WTC11 (cell line): ENCODE measurements around the gene ROBO2. TPM values are rescaled to one million over a fixed set of nuclear protein-coding genes. Genes with fewer than 3 reads are reported as not detected.

Experiments
- ATAC-seq: fragments of 200-7000 bp; cut with Tn5 transposase; 2 replicates; pipeline ENCODE4 v1.10.0; 2021; ENCODE audit warnings: mild to moderate bottlenecking, moderate library complexity
- CTCF ChIA-PET: fragments of 300-600 bp; sonication (Branson Sonifier 250); formaldehyde crosslinking; loops from one replicate; lab custom pipeline; 2021; ENCODE audit warnings: antibody characterized with exemption; lab: Charles Lee
- POLR2A ChIA-PET: fragments of 350-600 bp; sonication (Branson Sonifier 250); formaldehyde crosslinking; loops from one replicate; lab custom pipeline; 2021; ENCODE audit warnings: antibody characterized with exemption; lab: Charles Lee
- DNase-seq: peaks from one replicate; pipeline ENCODE4 v3.0.0; 2021; ENCODE audit warnings: low spot score
- H3K27ac Mint-ChIP-seq: 2 replicates; pipeline ENCODE4 v1.8.0; 2021; ENCODE audit warnings: mixed read lengths
- H3K27me3 Mint-ChIP-seq: 2 replicates; pipeline ENCODE4 v1.8.0; 2021; ENCODE audit warnings: low read depth, mild to moderate bottlenecking, moderate library complexity, mixed read lengths
- H3K36me3 Mint-ChIP-seq: 2 replicates; pipeline ENCODE4 v1.8.0; 2021; ENCODE audit warnings: mixed read lengths
- H3K4me1 Mint-ChIP-seq: 2 replicates; pipeline ENCODE4 v1.8.0; 2022; ENCODE audit warnings: mixed read lengths
- H3K4me3 Mint-ChIP-seq: 2 replicates; pipeline ENCODE4 v1.8.0; 2021; ENCODE audit warnings: mild to moderate bottlenecking, moderate library complexity, mixed read lengths
- H3K9me3 Mint-ChIP-seq: 2 replicates; pipeline ENCODE4 v1.8.0; 2021; ENCODE audit warnings: mixed read lengths
- E2F5 ChIP-seq: sonication (generic); formaldehyde crosslinking; IDR thresholded peaks from 2 replicates; pipeline ENCODE4 v1.8.1; 2022; ENCODE audit warnings: mild to moderate bottlenecking, moderate library complexity, missing genetic modification reagents
- ELF4 ChIP-seq: sonication (generic); formaldehyde crosslinking; IDR thresholded peaks from 2 replicates; pipeline ENCODE4 v1.8.1; 2022; ENCODE audit warnings: low read depth, mild to moderate bottlenecking, moderate library complexity, missing genetic modification reagents
- ETV6 ChIP-seq: sonication (generic); formaldehyde crosslinking; IDR thresholded peaks from 2 replicates; pipeline ENCODE4 v1.8.1; 2022; ENCODE audit warnings: mild to moderate bottlenecking, missing genetic modification reagents
- FOXK1 ChIP-seq: sonication (generic); formaldehyde crosslinking; IDR thresholded peaks from 2 replicates; pipeline ENCODE4 v1.8.0; 2022; ENCODE audit warnings: mild to moderate bottlenecking, moderate library complexity, missing genetic modification reagents
- HMGA2 ChIP-seq: fragments of 250-450 bp; sonication (Bioruptor Pico); IDR thresholded peaks from 2 replicates; pipeline ENCODE4 v1.4.0; 2021; ENCODE audit warnings: mild to moderate bottlenecking, moderate library complexity
- IRF2 ChIP-seq: sonication (generic); formaldehyde crosslinking; IDR thresholded peaks from 2 replicates; pipeline ENCODE4 v1.8.0; 2022; ENCODE audit warnings: low read depth, missing genetic modification reagents, borderline replicate concordance
- NFATC4 ChIP-seq: fragments of 250-450 bp; sonication (Bioruptor Pico); IDR thresholded peaks from 2 replicates; pipeline ENCODE4 v1.9.0; 2021; ENCODE audit warnings: mild to moderate bottlenecking
- NFE2L1 ChIP-seq: sonication (generic); formaldehyde crosslinking; IDR thresholded peaks from 2 replicates; pipeline ENCODE4 v1.8.1; 2023; ENCODE audit warnings: missing genetic modification reagents
- NFYB ChIP-seq: sonication (generic); formaldehyde crosslinking; conservative IDR thresholded peaks from 2 replicates; pipeline ENCODE4 v1.8.0; 2022; ENCODE audit warnings: low read depth, missing genetic modification reagents
- NR1H2 ChIP-seq: sonication (generic); formaldehyde crosslinking; IDR thresholded peaks from 2 replicates; pipeline ENCODE4 v1.9.0; 2021; ENCODE audit warnings: mild to moderate bottlenecking, moderate library complexity, missing genetic modification reagents
- NR3C1 ChIP-seq: sonication (generic); formaldehyde crosslinking; conservative IDR thresholded peaks from 2 replicates; pipeline ENCODE4 v1.8.1; 2023; ENCODE audit warnings: low read depth, mild to moderate bottlenecking, missing genetic modification reagents
- SMAD4 ChIP-seq: sonication (generic); formaldehyde crosslinking; IDR thresholded peaks from 2 replicates; pipeline ENCODE4 v1.8.0; 2022; ENCODE audit warnings: mild to moderate bottlenecking, missing genetic modification reagents
- USF1 ChIP-seq: sonication (generic); formaldehyde crosslinking; IDR thresholded peaks from 2 replicates; pipeline ENCODE4 v1.8.0; 2022; ENCODE audit warnings: mild to moderate bottlenecking, missing genetic modification reagents
- ZNF121 ChIP-seq: sonication (generic); formaldehyde crosslinking; IDR thresholded peaks from 2 replicates; pipeline ENCODE4 v1.8.0; 2023; ENCODE audit warnings: missing genetic modification reagents
- ZNF263 ChIP-seq: sonication (generic); formaldehyde crosslinking; IDR thresholded peaks from 2 replicates; pipeline ENCODE4 v1.8.1; 2022; ENCODE audit warnings: low read depth, mild to moderate bottlenecking, moderate library complexity, missing genetic modification reagents
- ZNF423 ChIP-seq: fragments of 250-450 bp; sonication (Bioruptor Pico); IDR thresholded peaks from 2 replicates; pipeline ENCODE4 v2.1.2; 2022; ENCODE audit warnings: mild to moderate bottlenecking, moderate library complexity
- ZSCAN18 ChIP-seq: fragments of 250-450 bp; sonication (Bioruptor Pico); IDR thresholded peaks from 2 replicates; pipeline ENCODE4 v2.1.2; 2022; ENCODE audit warnings: mild to moderate bottlenecking, moderate library complexity
- total RNA-seq: library from RNA; stranded (reverse); gene quantifications from 3 replicates; pipeline ENCODE4 v1.2.3, GENCODE V29; 2021
- TF ChIP-seq, protein P1 (sequence below): sonication (generic); formaldehyde crosslinking; IDR thresholded peaks from 2 replicates; pipeline ENCODE4 v1.8.1; 2022; ENCODE audit warnings: low read depth, missing genetic modification reagents, borderline replicate concordance
- TF ChIP-seq, protein P2 (sequence below): fragments of 250-450 bp; sonication (Bioruptor Pico); IDR thresholded peaks from 2 replicates; pipeline ENCODE4 v1.9.0; 2021; ENCODE audit warnings: mild to moderate bottlenecking

ROBO2 gene
- total RNA-seq, 1 experiment from 2014 or later, result 11.7 TPM

GRCh38 chr3:77052733-77053670 is 13.1 kb downstream of the ROBO2 start:
- TF ChIP-seq, protein P1, sequence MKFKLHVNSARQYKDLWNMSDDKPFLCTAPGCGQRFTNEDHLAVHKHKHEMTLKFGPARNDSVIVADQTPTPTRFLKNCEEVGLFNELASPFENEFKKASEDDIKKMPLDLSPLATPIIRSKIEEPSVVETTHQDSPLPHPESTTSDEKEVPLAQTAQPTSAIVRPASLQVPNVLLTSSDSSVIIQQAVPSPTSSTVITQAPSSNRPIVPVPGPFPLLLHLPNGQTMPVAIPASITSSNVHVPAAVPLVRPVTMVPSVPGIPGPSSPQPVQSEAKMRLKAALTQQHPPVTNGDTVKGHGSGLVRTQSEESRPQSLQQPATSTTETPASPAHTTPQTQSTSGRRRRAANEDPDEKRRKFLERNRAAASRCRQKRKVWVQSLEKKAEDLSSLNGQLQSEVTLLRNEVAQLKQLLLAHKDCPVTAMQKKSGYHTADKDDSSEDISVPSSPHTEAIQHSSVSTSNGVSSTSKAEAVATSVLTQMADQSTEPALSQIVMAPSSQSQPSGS (CRISPR knock-in tag), result no peak
- TF ChIP-seq ELF4 (CRISPR knock-in tag) (no peak), ZNF423 (CRISPR knock-in tag) (no peak), ZNF263 (CRISPR knock-in tag) (no peak), USF1 (no peak), IRF2 (CRISPR knock-in tag) (no peak)
- TF ChIP-seq, protein P2, sequence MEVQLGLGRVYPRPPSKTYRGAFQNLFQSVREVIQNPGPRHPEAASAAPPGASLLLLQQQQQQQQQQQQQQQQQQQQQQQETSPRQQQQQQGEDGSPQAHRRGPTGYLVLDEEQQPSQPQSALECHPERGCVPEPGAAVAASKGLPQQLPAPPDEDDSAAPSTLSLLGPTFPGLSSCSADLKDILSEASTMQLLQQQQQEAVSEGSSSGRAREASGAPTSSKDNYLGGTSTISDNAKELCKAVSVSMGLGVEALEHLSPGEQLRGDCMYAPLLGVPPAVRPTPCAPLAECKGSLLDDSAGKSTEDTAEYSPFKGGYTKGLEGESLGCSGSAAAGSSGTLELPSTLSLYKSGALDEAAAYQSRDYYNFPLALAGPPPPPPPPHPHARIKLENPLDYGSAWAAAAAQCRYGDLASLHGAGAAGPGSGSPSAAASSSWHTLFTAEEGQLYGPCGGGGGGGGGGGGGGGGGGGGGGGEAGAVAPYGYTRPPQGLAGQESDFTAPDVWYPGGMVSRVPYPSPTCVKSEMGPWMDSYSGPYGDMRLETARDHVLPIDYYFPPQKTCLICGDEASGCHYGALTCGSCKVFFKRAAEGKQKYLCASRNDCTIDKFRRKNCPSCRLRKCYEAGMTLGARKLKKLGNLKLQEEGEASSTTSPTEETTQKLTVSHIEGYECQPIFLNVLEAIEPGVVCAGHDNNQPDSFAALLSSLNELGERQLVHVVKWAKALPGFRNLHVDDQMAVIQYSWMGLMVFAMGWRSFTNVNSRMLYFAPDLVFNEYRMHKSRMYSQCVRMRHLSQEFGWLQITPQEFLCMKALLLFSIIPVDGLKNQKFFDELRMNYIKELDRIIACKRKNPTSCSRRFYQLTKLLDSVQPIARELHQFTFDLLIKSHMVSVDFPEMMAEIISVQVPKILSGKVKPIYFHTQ, result no peak
- no peaks in the 10 kb centered on the region; the same call in 1 of the 2 replicates for H3K36me3 Mint-ChIP-seq
- H3K4me1 Mint-ChIP-seq, result peaks cover 37% of the 10 kb centered on the region
- POLR2A ChIA-PET, result no interaction called here
- ATAC-seq, result no peak
- H3K27me3 Mint-ChIP-seq, result no peaks in the 10 kb centered on the region
- peak overlapping the region; percentile 52 for H3K27ac Mint-ChIP-seq
- H3K4me3 Mint-ChIP-seq, result no peak overlapping the region
- no peak for DNase-seq
- CTCF ChIA-PET, result no interaction called here
- peaks cover 7% of the 10 kb centered on the region for H3K9me3 Mint-ChIP-seq

GRCh38 chr3:77053795-77054194 is 13.9 kb downstream of the ROBO2 start:
- Mint-ChIP-seq H3K27ac (no peak overlapping the region), H3K4me1 (peaks cover 37% of the 10 kb centered on the region), H3K27me3 (no peaks in the 10 kb centered on the region), H3K9me3 (peaks cover 7% of the 10 kb centered on the region)
- DNase-seq, result no peak
- no peak for ATAC-seq
- CTCF ChIA-PET, result no interaction called here
- POLR2A ChIA-PET, result no interaction called here
- no peak for TF ChIP-seq HMGA2 (CRISPR knock-in tag)
- TF ChIP-seq, all 79 proteins: peak for 0
- Mint-ChIP-seq H3K36me3 (no peaks in the 10 kb centered on the region; the same call in 1 of the 2 replicates), H3K4me3 (no peak overlapping the region)

DNA sequence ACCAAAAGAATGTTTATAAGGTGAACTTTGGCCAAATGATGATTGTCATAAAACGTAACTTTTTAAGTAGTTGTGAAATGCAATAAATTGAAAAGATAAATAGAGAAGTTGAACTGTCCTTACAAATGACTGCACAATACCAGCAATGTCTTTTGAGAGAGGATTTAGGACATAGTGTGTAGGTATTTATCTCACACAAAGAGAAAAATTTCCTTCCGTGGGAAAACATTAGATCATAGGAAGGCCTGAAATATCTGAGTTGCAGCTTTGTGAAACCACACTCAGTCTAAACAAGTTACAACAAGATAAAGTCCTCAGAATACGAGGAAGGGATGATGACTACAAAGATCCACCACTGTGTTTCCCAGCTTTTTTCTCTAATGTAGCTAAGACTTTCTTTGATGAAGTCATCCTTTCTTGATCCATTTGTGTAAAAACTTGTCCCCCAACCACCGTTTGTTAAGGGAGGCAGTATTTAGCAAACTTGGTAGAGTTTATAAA is 16.0 kb downstream of the ROBO2 start:
- POLR2A ChIA-PET, result no interaction called here
- no peak for DNase-seq
- Mint-ChIP-seq H3K4me3 (no peak overlapping the region), H3K27ac (no peak overlapping the region), H3K9me3 (peaks cover 7% of the 10 kb centered on the region), H3K27me3 (no peaks in the 10 kb centered on the region)
- no peak for ATAC-seq
- TF ChIP-seq NFATC4 (CRISPR knock-in tag) (no peak), FOXK1 (CRISPR knock-in tag) (no peak), E2F5 (CRISPR knock-in tag) (no peak), SMAD4 (CRISPR knock-in tag) (no peak), NR1H2 (CRISPR knock-in tag) (no peak), NFE2L1 (CRISPR knock-in tag) (no peak), ETV6 (CRISPR knock-in tag) (no peak), ZSCAN18 (CRISPR knock-in tag) (no peak), ZNF121 (CRISPR knock-in tag) (no peak), NR3C1 (CRISPR knock-in tag) (no peak), NFYB (CRISPR knock-in tag) (no peak)
- TF ChIP-seq, all 79 proteins: peak for 0
- Mint-ChIP-seq H3K36me3 (no peaks in the 10 kb centered on the region; the same call in 1 of the 2 replicates), H3K4me1 (peaks cover 42% of the 10 kb centered on the region)
- CTCF ChIA-PET, result no interaction called here
